Measurements from ENCODE around the gene AOPEP.

DNA sequence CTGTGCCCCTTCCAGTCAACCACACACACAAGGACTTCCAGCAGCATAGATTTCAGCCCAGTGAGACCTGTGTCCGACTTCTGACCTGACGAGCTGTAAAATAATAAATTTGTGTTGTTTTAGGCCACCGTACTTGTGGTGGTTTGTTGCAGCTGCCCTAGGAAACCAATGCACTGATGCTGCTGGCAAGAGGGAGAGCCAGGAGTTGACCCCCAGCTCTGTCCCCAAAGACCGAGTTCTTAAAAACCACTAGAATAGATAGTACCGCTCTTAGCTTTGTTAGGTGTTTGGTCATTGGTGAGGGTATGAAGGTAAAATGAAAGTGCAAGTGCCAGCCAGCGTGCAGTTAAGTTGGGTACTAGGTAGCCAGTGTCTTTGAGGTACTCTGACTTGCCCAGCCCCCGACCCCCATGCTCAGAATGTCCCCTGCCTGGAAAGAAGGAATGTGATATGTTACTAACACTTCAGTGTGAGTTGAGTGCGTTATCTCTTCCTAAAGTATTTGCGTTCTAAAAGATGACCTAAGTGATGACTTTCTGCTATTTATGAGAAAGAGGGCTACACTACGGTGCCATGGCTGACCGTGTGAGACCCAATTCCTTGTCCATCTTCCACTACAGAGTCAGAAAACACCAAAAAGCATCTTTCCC is 185.6 kb downstream of the AOPEP start:
- TF ChIP-seq, protein P1, sequence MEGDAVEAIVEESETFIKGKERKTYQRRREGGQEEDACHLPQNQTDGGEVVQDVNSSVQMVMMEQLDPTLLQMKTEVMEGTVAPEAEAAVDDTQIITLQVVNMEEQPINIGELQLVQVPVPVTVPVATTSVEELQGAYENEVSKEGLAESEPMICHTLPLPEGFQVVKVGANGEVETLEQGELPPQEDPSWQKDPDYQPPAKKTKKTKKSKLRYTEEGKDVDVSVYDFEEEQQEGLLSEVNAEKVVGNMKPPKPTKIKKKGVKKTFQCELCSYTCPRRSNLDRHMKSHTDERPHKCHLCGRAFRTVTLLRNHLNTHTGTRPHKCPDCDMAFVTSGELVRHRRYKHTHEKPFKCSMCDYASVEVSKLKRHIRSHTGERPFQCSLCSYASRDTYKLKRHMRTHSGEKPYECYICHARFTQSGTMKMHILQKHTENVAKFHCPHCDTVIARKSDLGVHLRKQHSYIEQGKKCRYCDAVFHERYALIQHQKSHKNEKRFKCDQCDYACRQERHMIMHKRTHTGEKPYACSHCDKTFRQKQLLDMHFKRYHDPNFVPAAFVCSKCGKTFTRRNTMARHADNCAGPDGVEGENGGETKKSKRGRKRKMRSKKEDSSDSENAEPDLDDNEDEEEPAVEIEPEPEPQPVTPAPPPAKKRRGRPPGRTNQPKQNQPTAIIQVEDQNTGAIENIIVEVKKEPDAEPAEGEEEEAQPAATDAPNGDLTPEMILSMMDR (IDR thresholded peaks at IDR 0.05; ENCODE audit: low read depth, low read length): no peak
- TF ChIP-seq EZH2phosphoT487 (IDR thresholded peaks at IDR 0.05; ENCODE audit: low read depth): no peak

Data from OCI-LY3 (cell line).